Prostate gland (tissue), 2 donors: Measurements from ENCODE around the gene PHETA1. TPM values are rescaled to one million over a fixed set of nuclear protein-coding genes. Genes with fewer than 3 reads are reported as not detected.
"Not testable (repeated sequence)": the region's sequence is repeated elsewhere in the genome, so short reads cannot be mapped to it uniquely, and the experiment has no call there.

Source experiments
- DNase-seq: peaks from one replicate; pipeline ENCODE4 v3.0.0-alpha.2; 2019; ENCODE audit warnings: low spot score
- H3K27ac ChIP-seq, 2 donors: fragments of 200-600 bp; sonication (generic); 2 replicates each; pipeline ENCODE4 v1.5.1; 2017 to 2019
- H3K27me3 ChIP-seq: fragments of 200-600 bp; sonication (generic); replicated peaks from 2 replicates; pipeline ENCODE4 v1.5.1; 2019; ENCODE audit not compliant: insufficient read depth
- H3K36me3 ChIP-seq, 2 donors: fragments of 200-600 bp; sonication (generic); 1 replicate in 1 of 2; 2 replicates in 1 of 2; pipeline versions ENCODE4 v1.5.1 to v1.8.1; 2017 to 2019
- H3K4me1 ChIP-seq: fragments of 200-600 bp; sonication (generic); replicated peaks from 2 replicates; pipeline ENCODE4 v1.5.1; 2019
- H3K4me3 ChIP-seq, 2 donors: fragments of 200-600 bp; sonication (generic); 2 replicates each; pipeline ENCODE4 v1.5.1; 2017 to 2019
- H3K9me3 ChIP-seq: fragments of 200-600 bp; sonication (generic); 2 replicates; pipeline ENCODE4 v1.5.1; 2017
- POLR2A ChIP-seq: fragments of 450-650 bp; IDR thresholded peaks from one replicate; pipeline ENCODE4 v1.6.1; 2016; ENCODE audit warnings: antibody characterized with exemption, mild to moderate bottlenecking
- POLR2AphosphoS5 ChIP-seq: sonication (generic); formaldehyde crosslinking; IDR thresholded peaks from one replicate; pipeline ENCODE4 v1.6.1; 2017; ENCODE audit warnings: antibody characterized with exemption
- WGBS: methylation state at CpG from one replicate; pipeline ENCODE4 v1.1.5; 2018; 5-methylcytosine and 5-hydroxymethylcytosine counted together
- intact Hi-C: fragments of 100-400 bp; cut with DNase I; formaldehyde crosslinking; loops from one replicate; pipeline ENCODE4 v1.14.2; 2022
- total RNA-seq, 2 donors: library from RNA; depleted of rRNA; stranded (reverse); fragments of >200 nt; gene quantifications; one replicate each; pipeline ENCODE4 v1.1.0, GENCODE V29; 2016
- TF ChIP-seq, protein P1 (sequence below), 4 experiments: fragments of 200-600 bp in 2 of 4; fragments of 450-650 bp in 2 of 4; sonication (generic) in 2 of 4; IDR thresholded peaks; 1 replicate in 3 of 4; 2 replicates in 1 of 4; pipeline ENCODE4 v1.5.1; 2016 to 2019; ENCODE audit warnings: antibody characterized with exemption in 4 of 4, mild to moderate bottlenecking in 2 of 4, moderate library complexity in 2 of 4

PHETA1 gene
- total RNA-seq, 2 donors from 2014 or later = 11.5 to 29.9 TPM

DNA sequence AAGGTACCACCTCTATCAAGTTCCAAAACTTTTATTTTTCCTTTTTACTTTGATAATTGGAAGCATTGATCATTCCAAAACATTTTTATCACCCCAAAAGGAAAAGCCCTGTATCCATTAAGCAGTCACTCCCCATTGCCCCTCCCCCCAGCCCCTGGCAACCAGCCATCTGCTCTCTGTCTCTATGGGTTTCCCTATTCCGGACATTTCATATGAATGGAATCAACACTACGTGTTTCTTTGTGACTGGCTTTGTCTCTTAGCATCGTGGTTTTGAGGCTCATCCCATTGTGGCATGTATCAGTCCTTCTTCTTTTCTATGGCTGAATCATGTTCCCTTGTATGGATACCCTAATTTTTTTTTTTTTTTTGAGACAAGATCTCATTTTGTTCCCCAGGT, 18.0 kb upstream of the PHETA1 start:
- Histone ChIP-seq H3K9me3 (no peaks in the 10 kb centered on the region), H3K27me3 (no peaks in the 10 kb centered on the region), H3K4me1 (no peaks in the 10 kb centered on the region), H3K4me3 (no peak overlapping the region), H3K36me3 (no peaks in the 10 kb centered on the region), H3K27ac (no peak overlapping the region)
- DNase-seq = no peak
- intact Hi-C loops = no loop called here
- 18% methylated on average over 3 of the region's 3 CpGs for WGBS
- TF ChIP-seq POLR2AphosphoS5 (no peak), POLR2A (no peak)
- TF ChIP-seq, protein P1, sequence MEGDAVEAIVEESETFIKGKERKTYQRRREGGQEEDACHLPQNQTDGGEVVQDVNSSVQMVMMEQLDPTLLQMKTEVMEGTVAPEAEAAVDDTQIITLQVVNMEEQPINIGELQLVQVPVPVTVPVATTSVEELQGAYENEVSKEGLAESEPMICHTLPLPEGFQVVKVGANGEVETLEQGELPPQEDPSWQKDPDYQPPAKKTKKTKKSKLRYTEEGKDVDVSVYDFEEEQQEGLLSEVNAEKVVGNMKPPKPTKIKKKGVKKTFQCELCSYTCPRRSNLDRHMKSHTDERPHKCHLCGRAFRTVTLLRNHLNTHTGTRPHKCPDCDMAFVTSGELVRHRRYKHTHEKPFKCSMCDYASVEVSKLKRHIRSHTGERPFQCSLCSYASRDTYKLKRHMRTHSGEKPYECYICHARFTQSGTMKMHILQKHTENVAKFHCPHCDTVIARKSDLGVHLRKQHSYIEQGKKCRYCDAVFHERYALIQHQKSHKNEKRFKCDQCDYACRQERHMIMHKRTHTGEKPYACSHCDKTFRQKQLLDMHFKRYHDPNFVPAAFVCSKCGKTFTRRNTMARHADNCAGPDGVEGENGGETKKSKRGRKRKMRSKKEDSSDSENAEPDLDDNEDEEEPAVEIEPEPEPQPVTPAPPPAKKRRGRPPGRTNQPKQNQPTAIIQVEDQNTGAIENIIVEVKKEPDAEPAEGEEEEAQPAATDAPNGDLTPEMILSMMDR (IDR thresholded peaks at IDR 0.05) = no peak

DNA sequence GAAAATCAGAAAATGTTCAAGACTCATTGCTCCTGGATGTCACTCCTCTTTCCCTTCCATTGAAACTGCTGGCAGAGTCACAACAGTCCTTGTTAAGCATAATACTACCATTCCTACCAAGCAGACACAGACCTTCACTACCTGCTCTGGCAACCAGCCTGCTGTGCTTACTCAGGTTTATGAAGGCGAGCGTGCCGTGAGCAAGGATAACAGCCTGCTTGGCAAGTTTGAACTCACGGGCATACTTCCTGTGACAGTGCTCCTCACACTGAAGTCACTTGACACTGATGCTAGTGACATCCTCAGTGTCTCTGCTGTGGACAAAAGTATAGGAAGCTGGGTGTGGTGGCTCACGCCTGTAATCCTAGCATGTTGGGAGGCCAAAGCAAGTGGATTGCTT, 15.7 kb upstream of the PHETA1 start:
- intact Hi-C loops = no loop called here
- WGBS = 38% methylated on average over 5 of the region's 5 CpGs
- TF ChIP-seq POLR2A (no peak), POLR2AphosphoS5 (peak; percentile 52)
- TF ChIP-seq, protein P1 (IDR thresholded peaks at IDR 0.05) = no peak
- peak; percentile 62 for DNase-seq
- Histone ChIP-seq H3K9me3 (no peaks in the 10 kb centered on the region), H3K36me3 (no peaks in the 10 kb centered on the region), H3K4me3 (no peak overlapping the region), H3K27me3 (no peaks in the 10 kb centered on the region), H3K4me1 (no peaks in the 10 kb centered on the region), H3K27ac (no peak overlapping the region)

DNA sequence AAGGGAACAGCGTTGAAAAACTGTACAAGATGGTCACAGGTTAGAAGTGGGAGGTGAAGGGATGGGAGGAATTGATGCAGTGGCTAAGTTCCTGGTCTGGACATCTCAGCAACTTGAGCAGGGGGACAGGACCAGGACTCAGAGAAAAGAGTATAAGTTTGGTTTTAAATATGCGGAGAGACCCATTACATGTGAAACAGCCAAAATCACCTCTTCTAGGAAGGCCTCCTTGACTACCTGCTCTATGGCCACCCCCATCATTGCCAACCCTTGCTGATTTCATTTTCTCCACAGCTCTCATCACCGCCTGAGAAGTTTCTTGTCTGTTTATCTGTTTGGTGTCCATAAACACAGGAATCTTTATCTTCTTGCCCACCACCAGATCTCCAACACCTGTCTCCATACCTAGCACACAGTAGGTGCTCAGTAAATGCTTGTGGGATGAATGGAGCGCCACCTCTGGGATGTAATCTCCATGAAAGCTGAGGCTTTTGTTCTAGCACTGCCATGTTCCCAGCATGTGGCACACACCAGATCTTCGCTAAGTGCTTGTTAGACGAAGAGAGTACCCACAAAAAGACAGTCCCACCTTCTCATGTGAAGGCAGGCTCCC, 11.2 kb upstream of the PHETA1 start:
- no peaks in the 10 kb centered on the region for H3K9me3 ChIP-seq
- H3K4me3 ChIP-seq = no peak overlapping the region
- no peaks in the 10 kb centered on the region for H3K27me3 ChIP-seq
- no peaks in the 10 kb centered on the region for H3K36me3 ChIP-seq
- no peak for TF ChIP-seq POLR2AphosphoS5
- TF ChIP-seq POLR2A = no peak
- TF ChIP-seq, protein P1 (IDR thresholded peaks at IDR 0.05) = no peak
- H3K27ac ChIP-seq = no peak overlapping the region
- intact Hi-C loops = no loop called here
- no peak for DNase-seq
- H3K4me1 ChIP-seq = no peaks in the 10 kb centered on the region
- WGBS = 91% methylated on average over 6 of the region's 6 CpGs

DNA sequence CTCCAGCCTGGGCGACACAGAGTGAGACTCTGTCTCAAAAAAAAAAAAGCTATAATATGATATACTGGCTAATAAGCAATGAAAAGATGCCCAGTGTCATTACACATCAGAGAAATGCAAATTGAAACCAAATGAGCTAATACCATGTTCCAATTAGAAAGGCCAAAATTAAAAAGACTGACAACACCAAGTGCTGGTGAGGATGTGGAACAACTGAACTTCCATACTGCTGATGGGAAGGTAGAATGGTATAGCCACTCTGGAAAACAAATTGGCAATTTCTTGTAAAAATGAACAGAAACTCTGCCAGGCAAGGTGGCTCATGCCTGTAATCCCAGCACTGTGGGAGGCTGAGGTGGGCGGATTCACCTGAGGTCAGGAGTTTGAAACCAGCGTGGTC, 8.5 kb upstream of the PHETA1 start:
- 98% methylated on average over 3 of the region's 3 CpGs for WGBS
- no peaks in the 10 kb centered on the region for H3K36me3 ChIP-seq
- intact Hi-C loops = no loop called here

DNA sequence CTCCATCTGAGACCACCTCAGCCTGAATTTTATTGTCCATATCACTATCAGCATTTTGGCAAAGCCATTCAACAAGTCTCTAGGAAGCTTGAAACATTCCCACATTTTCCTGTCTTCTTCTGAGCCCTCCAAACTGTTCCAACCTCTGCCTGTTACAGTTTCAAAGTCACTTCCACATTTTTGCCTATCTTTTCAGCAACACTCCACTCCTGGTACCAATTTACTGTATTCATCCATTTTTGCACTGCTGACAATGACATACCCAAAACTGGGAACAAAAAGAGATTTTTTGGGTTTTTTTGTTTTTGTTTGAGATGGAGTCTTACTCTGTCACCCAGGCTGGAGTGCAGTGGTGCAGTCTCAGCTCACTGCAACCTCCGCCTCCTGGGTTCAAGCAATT, 4.3 kb upstream of the PHETA1 start:
- H3K4me3 ChIP-seq, H3K27me3 ChIP-seq, intact Hi-C loops, DNase-seq, H3K27ac ChIP-seq, H3K36me3 ChIP-seq, H3K4me1 ChIP-seq, H3K9me3 ChIP-seq: not testable (repeated sequence)
- WGBS = 100% methylated on average over 1 of the region's 1 CpG

More for the DNA sequence above, 8.5 kb upstream of the PHETA1 start:
- Histone ChIP-seq H3K27ac (no peak overlapping the region), H3K4me1 (no peaks in the 10 kb centered on the region), H3K4me3 (no peak overlapping the region), H3K9me3 (no peaks in the 10 kb centered on the region), H3K27me3 (no peaks in the 10 kb centered on the region)
- TF ChIP-seq POLR2AphosphoS5 (no peak), POLR2A (no peak)
- TF ChIP-seq, protein P1 (IDR thresholded peaks at IDR 0.05) = no peak
- DNase-seq = no peak
